Endothelial cell of umbilical vein (primary cell): Measurements from ENCODE around the gene IDUA. TPM values are rescaled to one million over a fixed set of nuclear protein-coding genes. Genes with fewer than 3 reads are reported as not detected.

Experiments
- BruUV-seq: library from RNA; stranded (reverse); fragments of 400-500 nt; replicated peaks from 2 replicates; lab custom pipeline; 2021; lab: Mats Ljungman, UMichigan
- CTCF ChIA-PET: fragments of 300-600, 350-600 bp; sonication (Branson Sonifier 250); formaldehyde crosslinking; loops from one replicate; lab custom pipeline; 2021; ENCODE audit warnings: antibody characterized with exemption, inconsistent platforms; lab: Charles Lee
- POLR2A ChIA-PET: fragments of 300-600, 350-600 bp; sonication (Branson Sonifier 250); formaldehyde crosslinking; loops from one replicate; lab custom pipeline; 2021; ENCODE audit warnings: antibody characterized with exemption, inconsistent platforms; lab: Charles Lee
- DNase-seq: peaks from one replicate; pipeline ENCODE4 v3.0.0-alpha.2; 2011; ENCODE audit warnings: low read depth, low spot score
- FAIRE-seq: peaks from 2 replicates; lab custom pipeline; 2011; peaks lifted over from hg19 to GRCh38; lab: Jason Lieb, UNC
- H2AFZ ChIP-seq: 2 replicates; pipeline ENCODE4 v1.6.0; 2012; ENCODE audit warnings: low read depth, low read length, control low read depth, inconsistent platforms
- H3K27ac ChIP-seq: 2 replicates; pipeline ENCODE4 v1.5.1; 2011; ENCODE audit warnings: low read depth, mild to moderate bottlenecking, control low read depth, low read length, moderate library complexity; ENCODE audit not compliant: insufficient read depth
- H3K27me3 ChIP-seq, 2 experiments: 2 replicates each; pipeline versions ENCODE4 v1.6.0 to v1.6.1; 2011; ENCODE audit warnings: low read length in 2 of 2, mixed read lengths in 1 of 2; ENCODE audit not compliant: control insufficient read depth in 2 of 2, insufficient read depth in 2 of 2
- H3K36me3 ChIP-seq, 2 experiments: 2 replicates in 1 of 2; 3 replicates in 1 of 2; pipeline ENCODE4 v1.5.1; 2011; ENCODE audit warnings: low read length in 2 of 2, mild to moderate bottlenecking in 1 of 2, moderate library complexity in 1 of 2; ENCODE audit not compliant: control insufficient read depth in 2 of 2, insufficient read depth in 2 of 2; ENCODE audit errors: extremely low read depth in 1 of 2
- H3K4me1 ChIP-seq: 3 replicates; pipeline ENCODE4 v1.5.1; 2011; ENCODE audit warnings: mild to moderate bottlenecking, low read length; ENCODE audit not compliant: control insufficient read depth, insufficient read depth; ENCODE audit errors: extremely low read depth
- H3K4me2 ChIP-seq: 2 replicates; pipeline ENCODE4 v1.6.1; 2011; ENCODE audit warnings: low read length, control low read depth, mixed read lengths; ENCODE audit not compliant: insufficient read depth
- H3K4me3 ChIP-seq, 3 experiments: fragments of 200-600 bp in 1 of 3; sonication (generic), shearing (Covaris generic) in 1 of 3; replicated peaks in 1 of 3; 2 replicates each; pipeline ENCODE4 v1.5.1; 2011 to 2016; ENCODE audit warnings: control low read depth in 3 of 3, low read length in 3 of 3, mild to moderate bottlenecking in 2 of 3, inconsistent platforms in 1 of 3, low read depth in 1 of 3, moderate library complexity in 1 of 3; ENCODE audit not compliant: insufficient read depth in 1 of 3
- H3K79me2 ChIP-seq: 2 replicates; pipeline ENCODE4 v1.6.0; 2012; ENCODE audit warnings: low read length, inconsistent platforms; ENCODE audit not compliant: control insufficient read depth, insufficient read depth
- H3K9ac ChIP-seq: replicated peaks from 2 replicates; pipeline ENCODE3; 2011; ENCODE audit warnings: low read length, control low read depth; ENCODE audit not compliant: insufficient read depth; ENCODE audit errors: extremely low read depth
- H3K9me1 ChIP-seq: replicated peaks from 3 replicates; pipeline ENCODE4 v1.6.0; 2011; ENCODE audit warnings: mild to moderate bottlenecking, low read length; ENCODE audit not compliant: control insufficient read depth, insufficient read depth; ENCODE audit errors: extremely low read depth
- H3K9me3 ChIP-seq: replicated peaks from 2 replicates; pipeline ENCODE4 v1.5.1; 2012; ENCODE audit warnings: low read length, inconsistent platforms; ENCODE audit not compliant: control insufficient read depth, insufficient read depth
- H4K20me1 ChIP-seq: replicated peaks from 2 replicates; pipeline ENCODE3; 2011; ENCODE audit warnings: mild to moderate bottlenecking, low read length; ENCODE audit not compliant: control insufficient read depth, insufficient read depth; ENCODE audit errors: extremely low read depth
- EZH2 ChIP-seq: IDR thresholded peaks from 2 replicates; pipeline ENCODE4 v1.6.1; 2012; ENCODE audit warnings: borderline replicate concordance, low read depth, mild to moderate bottlenecking, moderate library complexity, low read length, inconsistent platforms; ENCODE audit not compliant: severe bottlenecking
- FOS ChIP-seq: IDR thresholded peaks from 2 replicates; pipeline ENCODE4 v1.6.1; 2011; ENCODE audit warnings: mild to moderate bottlenecking, low read length, moderate library complexity, borderline replicate concordance; ENCODE audit not compliant: insufficient read depth
- GATA2 ChIP-seq: IDR thresholded peaks from 2 replicates; pipeline ENCODE4 v1.7.0; 2011; ENCODE audit warnings: low read depth, mild to moderate bottlenecking, moderate library complexity, mixed read lengths, low read length; ENCODE audit not compliant: insufficient read length, insufficient read depth
- JUN ChIP-seq: IDR thresholded peaks from 2 replicates; pipeline ENCODE4 v1.6.1; 2011; ENCODE audit warnings: borderline replicate concordance, low read depth; ENCODE audit not compliant: insufficient read length, insufficient read depth
- MYC ChIP-seq: IDR thresholded peaks from one replicate; pipeline ENCODE4 v1.6.1; 2011; ENCODE audit warnings: mild to moderate bottlenecking, low read depth, low read length
- dilution Hi-C: fragments of 300-500 bp; cut with MboI; formaldehyde crosslinking; loops from one replicate; pipeline ENCODE4 v1.15.0; 2019; ENCODE audit warnings: low sequenced_read_pairs; ENCODE audit not compliant: extremely low pct_ligation_motif_present
- intact Hi-C: fragments of 100-400 bp; cut with micrococcal nuclease; formaldehyde crosslinking; loops from one replicate; pipeline ENCODE4 v1.10.0; 2022
- polyA plus RNA-seq, 4 experiments: library from polyadenylated mRNA; depleted of rRNA in 3 of 4; stranded (reverse) in 3 of 4; unstranded in 1 of 4; fragments of >200 nt; gene quantifications; 2 replicates each; pipeline versions ENCODE4 v1.2.1 to v1.2.3, GENCODE V29; 2011 to 2012; ENCODE audit warnings: missing spikeins in 1 of 4
- total RNA-seq: library from RNA; stranded (reverse); gene quantifications from 2 replicates; pipeline ENCODE4 v1.2.3, GENCODE V29; 2021

Gene IDUA
- total and polyA plus RNA-seq, 2 donors (not counting 3 experiments of a cell fraction or from before 2014, with no cell fraction given): 19.1 to 34.1 TPM

DNA sequence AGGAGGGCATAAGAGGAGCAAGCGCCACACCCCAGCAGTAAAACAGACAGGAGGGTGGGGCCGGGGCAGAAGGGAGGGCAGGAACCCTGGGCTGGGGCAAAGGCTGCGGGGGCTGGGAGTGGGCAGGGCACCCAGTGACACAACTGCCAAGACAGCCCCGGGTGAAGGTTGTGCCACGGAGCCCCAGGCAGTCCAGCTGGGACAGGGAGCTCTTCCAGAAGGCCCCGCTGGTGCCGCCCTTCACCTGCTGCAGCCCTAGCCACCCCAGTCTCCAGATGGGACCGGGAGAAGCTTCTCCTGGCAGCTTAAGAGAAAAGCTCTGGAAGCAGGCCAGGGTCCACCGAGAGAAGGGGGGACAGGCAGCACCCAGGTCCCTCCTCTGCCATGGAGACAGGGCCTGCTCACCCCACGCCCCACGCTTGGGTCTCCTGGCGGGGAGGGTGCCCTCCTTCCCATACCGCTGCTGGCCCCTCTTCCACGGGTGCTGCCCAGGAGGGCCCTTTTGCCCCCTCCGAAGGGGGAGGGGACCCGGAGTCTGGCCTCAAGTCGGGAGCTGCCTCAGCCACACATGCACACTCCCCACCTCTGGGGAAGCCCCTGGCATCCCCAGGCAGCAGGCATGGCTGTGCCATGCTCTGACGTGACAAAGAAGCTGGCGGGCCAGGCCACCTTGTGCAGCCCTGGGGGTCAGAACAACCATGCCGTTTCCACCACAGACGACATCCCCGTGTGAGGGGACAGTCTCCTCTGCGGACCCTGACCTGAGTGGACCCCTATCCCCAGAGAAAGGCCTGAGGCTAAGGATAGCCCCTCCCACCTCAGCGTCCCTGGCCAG, 15.0 kb upstream of the IDUA start:
- BruUV-seq: no TSS peak
- TF ChIP-seq JUN (no peak), EZH2 (no peak), MYC (no peak), FOS (no peak), GATA2 (no peak)
- peaks cover 11% of the 10 kb centered on the region for H3K4me1 ChIP-seq
- H3K4me2 ChIP-seq: peak overlapping the region; percentile 85
- no peak overlapping the region for H3K9ac ChIP-seq
- dilution Hi-C loops: no loop called here
- H3K4me3 ChIP-seq: peak overlapping the region in 1 of 3 experiments; percentile 95
- H3K27me3 ChIP-seq: no peaks in the 10 kb centered on the region
- H2AFZ ChIP-seq: no peak overlapping the region
- H3K27ac ChIP-seq: no peak overlapping the region
- H3K9me3 ChIP-seq: no peaks in the 10 kb centered on the region
- ChIA-PET CTCF (interaction anchor here (1.0 kb wide), 1 partner anchor 15 kb away, joined by 5 read pairs; the partner anchor contains the start of gene IDUA), POLR2A (no interaction called here)
- no peak for DNase-seq
- intact Hi-C loops: loop anchor here (2.0 kb wide), 1 partner anchor 15 kb away; the partner anchor contains the start of gene IDUA
- no peaks in the 10 kb centered on the region for H3K79me2 ChIP-seq
- peaks cover 0 to 1% of the 10 kb centered on the region in 2 experiments for H3K36me3 ChIP-seq
- no peaks in the 10 kb centered on the region for H4K20me1 ChIP-seq
- H3K9me1 ChIP-seq: no peaks in the 10 kb centered on the region
- no peak for FAIRE-seq
